Measurements from ENCODE around the gene VSTM2B.

The VSTM2B gene

GRCh38 chr19:29516358-29516725 is 9.5 kb upstream of the VSTM2B start:
- H3K79me2 ChIP-seq (ENCODE audit: low read length), result no peaks in the 10 kb centered on the region
- H3K9me3 ChIP-seq (replicated peaks; ENCODE audit: insufficient read depth, low read length), result no peaks in the 10 kb centered on the region
- H3K9ac ChIP-seq (ENCODE audit: low read length), result no peak overlapping the region
- no peak overlapping the region for H3K4me3 ChIP-seq (ENCODE audit: low read length)
- H3F3A ChIP-seq (ENCODE audit: insufficient read depth, low read length), result no peaks in the 10 kb centered on the region
- H3K9me2 ChIP-seq (replicated peaks; ENCODE audit: insufficient read depth, low read length), result no peaks in the 10 kb centered on the region
- peaks cover 18% of the 10 kb centered on the region; the same call in 1 of the 2 replicates for H3K27me3 ChIP-seq (replicated peaks; ENCODE audit: insufficient read depth, low read length)
- H4K20me1 ChIP-seq (ENCODE audit: insufficient read depth, low read length), result no peaks in the 10 kb centered on the region
- no peaks in the 10 kb centered on the region for H3K36me3 ChIP-seq (replicated peaks; ENCODE audit: insufficient read depth, low read length)
- no peak for DNase-seq
- no peak overlapping the region for H2AFZ ChIP-seq (ENCODE audit: low read length)
- H3K27ac ChIP-seq (ENCODE audit: low read length), result no peak overlapping the region
- TF ChIP-seq CTCF (IDR thresholded peaks at IDR 0.05; ENCODE audit: low read length) (no peak), EZH2 (optimal IDR thresholded peaks at IDR 0.05; ENCODE audit: low read depth, low read length) (no peak), EZH2phosphoT487 (IDR thresholded peaks at IDR 0.05; ENCODE audit: low read length) (no peak)
- no peak overlapping the region for H3K4me2 ChIP-seq (ENCODE audit: low read depth, low read length)
- H3K4me1 ChIP-seq (ENCODE audit: low read length), result no peaks in the 10 kb centered on the region

GRCh38 chr19:29516821-29517395 is 8.9 kb upstream of the VSTM2B start:
- H3K36me3 ChIP-seq (replicated peaks; ENCODE audit: insufficient read depth, low read length), result no peaks in the 10 kb centered on the region
- no peak overlapping the region for H3K4me2 ChIP-seq (ENCODE audit: low read depth, low read length)
- H3K27me3 ChIP-seq (replicated peaks; ENCODE audit: insufficient read depth, low read length), result peaks cover 18% of the 10 kb centered on the region; the same call in 1 of the 2 replicates
- no peak overlapping the region for H3K27ac ChIP-seq (ENCODE audit: low read length)
- no peaks in the 10 kb centered on the region for H3K9me2 ChIP-seq (replicated peaks; ENCODE audit: insufficient read depth, low read length)
- H3K79me2 ChIP-seq (ENCODE audit: low read length), result no peaks in the 10 kb centered on the region
- no peaks in the 10 kb centered on the region for H3K9me3 ChIP-seq (replicated peaks; ENCODE audit: insufficient read depth, low read length)
- H4K20me1 ChIP-seq (ENCODE audit: insufficient read depth, low read length), result no peaks in the 10 kb centered on the region
- no peaks in the 10 kb centered on the region for H3F3A ChIP-seq (ENCODE audit: insufficient read depth, low read length)
- no peak overlapping the region for H3K4me3 ChIP-seq (ENCODE audit: low read length)
- no peaks in the 10 kb centered on the region for H3K4me1 ChIP-seq (ENCODE audit: low read length)
- TF ChIP-seq CTCF (IDR thresholded peaks at IDR 0.05; ENCODE audit: low read length) (no peak), EZH2phosphoT487 (IDR thresholded peaks at IDR 0.05; ENCODE audit: low read length) (no peak), EZH2 (optimal IDR thresholded peaks at IDR 0.05; ENCODE audit: low read depth, low read length) (no peak)
- no peak overlapping the region for H3K9ac ChIP-seq (ENCODE audit: low read length)
- no peak for DNase-seq
- H2AFZ ChIP-seq (ENCODE audit: low read length), result no peak overlapping the region

- Histone ChIP-seq H3K4me3 (ENCODE audit: low read length) (no peak overlapping the region), H3K9me2 (replicated peaks; ENCODE audit: insufficient read depth, low read length) (no peaks in the 10 kb centered on the region), H2AFZ (ENCODE audit: low read length) (no peak overlapping the region), H3K9me3 (replicated peaks; ENCODE audit: insufficient read depth, low read length) (no peaks in the 10 kb centered on the region), H3K4me2 (ENCODE audit: low read depth, low read length) (no peak overlapping the region), H3K79me2 (ENCODE audit: low read length) (no peaks in the 10 kb centered on the region), H4K20me1 (ENCODE audit: insufficient read depth, low read length) (no peaks in the 10 kb centered on the region), H3K9ac (ENCODE audit: low read length) (no peak overlapping the region), H3K27me3 (replicated peaks; ENCODE audit: insufficient read depth, low read length) (peaks cover 18% of the 10 kb centered on the region; the same call in 1 of the 2 replicates), H3K27ac (ENCODE audit: low read length) (no peak overlapping the region), H3F3A (ENCODE audit: insufficient read depth, low read length) (no peaks in the 10 kb centered on the region), H3K4me1 (ENCODE audit: low read length) (no peaks in the 10 kb centered on the region), H3K36me3 (replicated peaks; ENCODE audit: insufficient read depth, low read length) (no peaks in the 10 kb centered on the region)
- DNase-seq, result no peak
- no peak for TF ChIP-seq EZH2 (optimal IDR thresholded peaks at IDR 0.05; ENCODE audit: low read depth, low read length)
- no peak for TF ChIP-seq CTCF (IDR thresholded peaks at IDR 0.05; ENCODE audit: low read length)
- no peak for TF ChIP-seq EZH2phosphoT487 (IDR thresholded peaks at IDR 0.05; ENCODE audit: low read length)
Observed at GRCh38 chr19:29517412-29517811, 8.4 kb upstream of the VSTM2B start.
